Stimulated activated CD8-positive, alpha-beta memory T cell treated with anti-CD3 and anti-CD28 coated beads, Interleukin-4, amount 100 ng/mL, for 24 hours (primary cell): ENCODE data around the gene CMTM8.

ENCODE experiments used
- DNase-seq: peaks from one replicate; pipeline ENCODE4 v3.0.0-alpha.2; 2020; ENCODE audit warnings: low read depth

CMTM8 gene

DNA sequence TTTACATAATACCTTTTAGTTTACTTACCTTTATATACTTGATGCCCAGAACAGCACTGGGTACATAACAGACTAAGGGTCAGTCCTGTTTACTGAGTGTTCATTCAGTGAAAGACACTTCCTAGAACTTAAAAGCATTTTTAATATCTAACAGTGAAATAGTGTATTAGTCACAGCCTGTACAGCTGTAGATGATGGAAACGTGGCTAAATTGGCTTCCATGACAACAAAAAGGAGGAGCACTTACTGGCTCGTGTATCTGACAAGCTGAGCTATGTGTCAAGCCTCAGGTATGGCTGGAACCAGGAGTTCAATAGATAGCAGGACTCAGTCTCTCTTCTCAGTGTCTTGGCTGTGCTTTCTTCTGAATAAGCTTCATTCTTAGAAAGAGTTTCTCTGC lies 40.2 kb downstream of the CMTM8 start:
- no peak for DNase-seq

DNA sequence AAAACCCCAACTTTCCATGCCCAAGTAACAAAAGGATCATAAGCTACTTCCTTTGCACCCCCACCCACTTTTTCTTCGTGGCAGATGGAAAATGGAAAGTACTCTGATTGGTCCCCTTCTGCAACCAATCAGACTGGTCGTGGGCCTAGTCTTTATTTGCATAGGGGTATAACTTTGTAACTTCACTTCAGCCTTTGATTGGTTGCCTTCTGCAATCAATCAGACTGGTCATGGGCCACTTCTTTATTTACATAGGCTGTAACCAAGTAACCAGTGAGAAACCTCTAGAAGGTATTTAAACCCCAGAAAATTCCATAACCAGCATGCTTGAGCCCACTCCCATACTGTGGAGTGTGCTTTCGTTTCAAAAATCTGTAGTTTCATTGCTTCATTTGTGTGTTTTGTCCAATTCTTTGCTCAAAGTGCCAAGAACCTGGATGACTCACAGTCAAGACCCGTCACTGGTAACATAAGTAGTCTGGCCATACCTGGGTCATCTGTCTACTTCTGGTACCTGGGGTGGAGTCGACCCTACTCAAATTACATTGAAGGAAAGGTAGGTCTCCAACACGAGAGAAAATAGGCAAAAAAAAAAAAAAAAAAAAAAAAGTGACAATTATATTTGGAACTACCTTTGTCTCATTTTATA lies 41.9 kb downstream of the CMTM8 start:
- no peak for DNase-seq

DNA sequence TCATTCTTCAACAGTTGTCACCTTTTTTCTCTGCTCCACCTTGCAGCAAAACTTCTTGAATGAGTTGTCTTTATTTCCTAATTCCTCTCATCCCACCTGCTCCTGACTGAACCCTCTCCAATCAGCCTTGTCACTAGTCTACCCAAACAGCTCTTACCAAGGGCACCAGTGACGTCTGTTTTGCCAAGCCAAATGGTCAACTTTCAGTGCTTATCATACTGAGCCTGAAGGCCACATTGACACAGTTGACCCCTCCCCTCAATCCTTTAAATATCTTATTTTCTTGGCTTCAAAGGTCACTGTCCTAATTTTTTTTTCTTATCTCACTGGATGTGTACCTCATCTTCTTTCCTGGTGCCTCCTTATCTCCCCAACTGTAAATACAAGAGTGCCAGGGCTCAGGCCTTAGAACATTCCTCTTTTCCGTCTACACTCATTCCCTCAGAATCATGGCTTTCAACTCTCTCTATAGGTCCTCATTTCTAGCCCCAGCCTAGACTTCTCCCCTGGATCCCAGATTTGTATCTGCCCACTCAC lies 43.2 kb downstream of the CMTM8 start:
- DNase-seq: no peak

DNA sequence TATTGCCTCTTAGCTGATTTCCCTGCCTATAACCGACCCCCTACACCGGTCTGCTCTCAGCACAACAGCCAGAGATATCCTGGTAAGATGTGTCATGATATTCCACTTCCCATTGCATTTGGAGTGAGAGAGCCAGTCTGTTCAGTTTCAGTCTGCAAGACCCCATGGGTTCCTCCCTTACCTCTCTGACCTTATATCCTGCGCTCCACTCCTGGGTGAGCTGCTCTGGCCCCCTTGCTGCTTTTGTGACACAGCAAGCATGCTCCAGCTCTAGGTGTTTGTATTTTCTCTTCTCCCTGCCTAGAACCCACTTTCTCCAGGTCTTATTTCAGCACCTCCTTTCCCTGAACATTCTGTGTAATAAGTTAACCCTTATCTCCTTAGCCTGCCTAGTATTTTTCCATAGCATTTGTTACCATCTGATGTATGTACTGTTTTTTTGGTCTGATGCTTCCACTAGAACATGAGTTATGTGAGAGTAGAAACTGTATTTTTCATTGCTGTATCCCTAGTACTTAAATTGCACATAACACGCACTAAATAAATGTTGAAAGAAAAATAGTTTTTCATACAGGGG lies 44.2 kb downstream of the CMTM8 start:
- DNase-seq: no peak

DNA sequence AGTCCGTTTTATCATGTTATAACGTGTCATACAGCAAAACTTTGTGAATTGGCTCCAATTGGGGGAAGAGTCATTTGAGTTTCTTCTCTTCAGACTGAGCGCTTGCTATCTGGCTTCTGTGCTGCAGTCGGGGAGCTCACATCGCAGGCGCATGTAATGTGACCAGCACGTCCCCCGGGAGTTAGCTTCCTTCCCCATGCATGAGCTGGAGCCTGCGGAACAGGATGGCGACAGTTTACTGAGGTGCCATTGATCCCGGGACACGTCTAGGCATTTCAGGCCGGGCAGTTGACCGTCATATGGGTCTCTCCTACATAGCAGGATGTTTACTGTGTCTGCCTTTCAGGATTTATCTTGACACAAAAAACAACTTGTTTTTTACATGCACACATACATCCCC lies 44.8 kb downstream of the CMTM8 start:
- DNase-seq: no peak

DNA sequence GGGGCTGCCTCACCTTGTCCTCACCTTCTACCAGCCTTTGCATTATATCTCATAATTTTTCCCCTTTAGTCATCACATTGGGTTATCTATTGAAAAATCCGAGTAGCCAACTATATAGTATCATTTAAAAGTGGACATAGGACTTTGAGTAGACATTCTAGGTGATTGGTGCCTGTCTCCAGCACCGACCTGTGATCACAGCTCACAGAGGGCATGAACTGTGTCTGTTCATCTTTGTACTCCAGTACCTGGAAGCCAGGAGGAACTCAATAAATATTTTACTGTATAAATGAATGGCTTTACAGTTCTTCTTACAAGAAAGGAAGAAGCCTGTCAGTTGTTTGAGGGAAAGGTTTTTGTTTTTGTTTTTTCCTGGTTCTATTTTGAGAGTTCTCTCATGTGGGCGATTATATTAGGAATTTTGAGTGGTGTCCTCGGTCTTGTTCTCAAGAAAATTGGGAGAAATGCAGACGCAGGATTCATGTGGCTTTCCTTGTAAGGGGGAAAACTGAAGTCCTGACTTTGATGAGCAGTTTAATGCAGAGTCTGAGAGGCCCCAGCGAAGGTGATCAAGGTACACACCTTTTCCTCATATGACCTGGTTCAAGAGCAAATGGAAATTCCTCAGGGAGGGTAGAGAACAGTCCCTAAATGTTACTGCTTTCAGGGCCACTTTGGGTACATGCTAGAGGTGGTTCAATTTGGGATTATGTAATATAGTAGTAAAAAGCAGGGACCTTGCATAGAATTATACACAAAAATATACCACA lies 46.1 kb downstream of the CMTM8 start:
- no peak for DNase-seq

DNA sequence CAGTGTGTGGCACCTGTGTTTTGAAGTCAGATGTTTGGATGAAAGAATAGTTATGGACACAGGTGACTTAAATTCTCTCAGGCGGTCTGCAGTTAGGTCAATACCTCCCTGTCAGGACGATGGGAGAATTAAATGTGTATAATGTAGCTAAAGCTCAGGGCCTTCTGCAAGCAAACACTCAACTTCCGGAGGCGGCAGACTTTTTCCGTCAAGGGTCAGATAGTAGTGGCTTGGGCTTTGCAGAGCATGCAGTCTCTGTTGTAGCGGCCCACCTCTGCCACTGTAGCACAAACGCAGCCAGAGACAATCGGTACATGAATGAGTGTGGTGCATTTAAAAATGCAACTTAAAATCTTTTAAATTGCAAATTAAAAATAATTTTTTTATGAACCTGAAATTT lies 47.4 kb downstream of the CMTM8 start:
- DNase-seq: no peak

DNA sequence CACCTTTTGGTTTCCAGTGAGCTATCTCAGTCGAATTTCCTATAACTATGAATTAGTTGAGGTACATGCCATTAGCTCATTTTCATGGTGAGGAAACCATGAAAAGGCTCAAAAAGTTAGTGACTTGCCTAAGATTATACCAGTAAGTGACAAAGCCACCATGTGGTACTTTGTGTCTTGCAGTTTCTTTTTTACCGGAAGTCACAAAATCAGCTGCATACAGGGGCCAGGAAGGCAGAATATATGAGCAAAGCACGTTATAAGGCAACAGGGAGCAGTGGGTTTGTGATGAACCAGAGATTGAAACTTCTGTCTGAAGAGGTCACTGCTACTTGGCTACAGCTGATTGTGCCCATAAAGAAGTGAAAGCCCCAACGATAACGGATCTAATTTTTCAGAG lies 50.3 kb downstream of the CMTM8 start:
- no peak for DNase-seq

DNA sequence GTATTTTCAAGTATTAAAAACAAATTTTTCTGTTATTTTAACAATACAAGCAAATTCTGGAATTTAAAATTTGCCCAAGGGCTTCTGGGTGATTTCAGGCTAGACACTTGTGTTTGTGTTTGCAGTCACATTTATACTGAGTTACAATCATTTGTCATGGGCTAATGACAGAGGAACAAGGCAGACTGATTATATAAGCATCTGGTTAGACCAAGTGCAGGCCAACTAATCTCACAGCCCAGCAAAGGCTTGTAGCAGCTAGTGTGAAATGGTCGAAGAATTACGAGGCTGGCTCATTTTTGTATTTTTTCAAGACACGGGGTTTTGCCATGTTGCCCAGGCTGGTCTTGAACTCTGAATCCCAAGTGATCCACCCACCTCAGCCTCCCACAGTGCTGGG lies 52.1 kb downstream of the CMTM8 start:
- DNase-seq: no peak

DNA sequence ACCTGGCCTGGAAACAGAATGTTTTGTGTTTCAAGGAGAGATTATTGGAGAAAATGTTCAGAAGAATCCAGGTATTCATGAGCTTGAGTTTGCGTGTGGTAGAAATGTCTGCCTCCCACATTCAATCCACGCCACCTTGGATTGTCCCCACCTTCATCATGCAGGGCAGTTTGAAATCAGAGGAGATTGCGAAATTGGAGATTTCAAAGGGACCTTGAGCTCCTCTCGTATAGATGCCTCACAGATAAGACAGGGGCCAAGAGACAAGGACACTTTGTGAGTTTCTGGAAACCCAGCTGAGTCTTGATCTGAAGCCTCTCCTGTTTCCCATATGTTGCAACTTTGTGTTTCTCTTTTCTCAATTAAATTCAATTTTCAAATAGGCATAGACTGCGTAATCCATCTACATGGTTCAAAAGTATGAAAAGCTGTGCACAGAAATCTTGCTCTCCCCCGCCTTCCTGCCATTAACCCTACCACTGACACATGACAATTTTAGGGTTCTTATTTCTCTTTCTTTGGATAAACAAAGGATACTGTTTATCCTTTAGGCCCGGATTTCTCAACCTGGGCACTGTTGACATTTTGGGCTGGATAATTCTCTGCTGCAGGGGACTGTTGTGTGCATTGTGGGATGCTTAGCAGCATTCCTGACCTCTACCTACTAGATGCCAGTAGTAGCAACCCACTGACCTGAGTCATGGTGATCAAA lies 53.8 kb downstream of the CMTM8 start:
- no peak for DNase-seq

DNA sequence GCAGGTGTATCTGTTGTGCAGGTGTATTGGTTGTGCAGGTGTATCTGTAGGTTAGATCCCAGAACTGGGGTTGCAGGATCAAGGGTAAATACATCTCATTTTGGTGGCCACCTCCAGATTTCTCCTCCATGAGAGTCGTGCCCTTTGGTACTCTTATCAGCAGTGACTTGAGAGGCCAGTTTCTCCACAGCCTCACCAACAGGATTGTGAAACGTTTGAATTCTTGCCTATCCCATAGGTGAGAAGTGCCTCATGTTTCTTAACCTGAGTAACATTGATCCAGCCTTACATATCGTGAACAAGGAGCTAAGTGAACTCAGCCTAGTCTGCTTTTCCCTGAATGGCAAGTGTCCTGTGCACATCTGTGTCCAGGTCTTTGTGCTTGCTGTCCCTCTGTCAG lies 55.4 kb downstream of the CMTM8 start:
- DNase-seq: no peak

DNA sequence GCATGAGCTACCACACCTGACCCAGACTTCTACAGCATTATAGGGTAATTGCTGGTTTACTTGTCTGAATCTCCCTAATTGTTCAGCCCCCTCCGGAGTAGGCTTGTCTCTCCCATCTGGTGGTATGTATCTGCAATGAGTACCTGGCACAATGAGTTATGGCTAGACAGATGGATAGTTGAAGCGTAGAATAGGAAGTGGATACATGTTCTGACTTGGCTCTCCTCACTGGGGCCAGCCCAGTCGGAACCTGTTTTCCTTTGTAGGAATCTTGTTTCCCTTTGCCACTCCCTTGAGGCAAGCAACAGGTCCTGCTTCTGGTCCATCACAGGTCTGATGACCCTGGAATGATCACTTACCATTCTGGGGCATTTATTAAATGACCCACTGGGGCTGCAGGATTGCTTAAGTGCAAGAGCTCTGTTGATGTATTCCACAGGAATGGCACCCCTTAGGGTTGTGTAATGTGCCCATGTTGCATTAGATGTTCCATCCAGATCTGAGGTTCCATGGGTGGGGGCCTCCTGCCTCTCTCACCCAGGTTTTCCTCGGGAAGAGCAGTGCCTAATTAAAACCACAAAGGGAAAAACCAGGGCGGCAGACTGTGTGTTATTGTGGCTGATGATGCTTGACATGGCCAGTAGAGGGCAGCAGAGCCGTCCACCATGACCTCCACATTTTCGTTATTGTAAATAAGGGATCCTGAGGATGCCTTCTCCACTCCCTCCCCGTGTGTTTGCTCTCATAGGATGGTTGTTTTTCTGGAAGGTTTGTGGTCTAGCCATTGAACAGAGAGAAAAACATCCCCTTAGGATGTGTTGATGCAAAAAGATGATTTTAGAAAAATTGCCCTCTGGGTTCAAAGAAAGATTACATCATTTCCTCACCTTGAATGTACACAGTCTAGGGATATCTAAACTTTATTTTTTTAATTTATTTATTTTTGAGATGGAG lies 58.0 kb downstream of the CMTM8 start:
- DNase-seq: peak; percentile 26

DNA sequence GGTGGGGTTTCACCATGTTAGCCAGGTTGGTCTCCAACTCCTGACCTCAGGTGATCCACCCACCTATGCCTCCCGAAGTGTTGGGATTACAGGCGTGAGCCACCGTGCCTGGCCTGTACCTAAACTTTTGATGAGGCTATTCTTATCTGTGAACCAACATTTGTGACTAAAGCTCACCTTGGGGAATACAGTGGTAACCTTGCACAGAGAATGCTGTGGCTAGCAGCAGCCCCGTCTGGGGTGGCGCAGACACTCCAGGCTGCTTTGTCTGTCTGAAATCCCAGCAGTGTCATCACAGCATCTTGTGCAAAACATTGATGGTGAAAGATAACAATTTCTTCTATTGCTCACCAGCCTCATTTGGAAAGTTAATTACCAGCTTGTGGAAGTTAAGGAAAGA lies 58.9 kb downstream of the CMTM8 start:
- no peak for DNase-seq

DNA sequence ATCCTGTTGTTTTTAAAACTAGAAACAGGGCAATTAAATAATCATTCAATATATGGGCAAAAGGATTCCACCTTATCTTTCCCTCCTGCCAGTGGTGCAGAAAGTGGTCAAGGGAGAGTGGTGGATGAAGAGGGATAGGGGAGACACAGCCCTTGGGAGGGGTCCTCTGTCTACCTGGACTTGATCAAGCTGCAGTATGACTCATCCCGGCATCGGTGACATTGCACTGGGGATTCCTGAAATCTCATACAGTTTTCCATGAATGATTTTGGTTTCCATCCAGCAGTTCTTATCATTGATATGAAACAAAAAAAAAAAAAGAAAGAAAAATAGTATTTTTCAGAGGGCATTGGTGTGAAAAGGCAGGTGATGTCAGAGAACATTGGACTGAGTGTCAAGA lies 62.9 kb downstream of the CMTM8 start:
- no peak for DNase-seq

DNA sequence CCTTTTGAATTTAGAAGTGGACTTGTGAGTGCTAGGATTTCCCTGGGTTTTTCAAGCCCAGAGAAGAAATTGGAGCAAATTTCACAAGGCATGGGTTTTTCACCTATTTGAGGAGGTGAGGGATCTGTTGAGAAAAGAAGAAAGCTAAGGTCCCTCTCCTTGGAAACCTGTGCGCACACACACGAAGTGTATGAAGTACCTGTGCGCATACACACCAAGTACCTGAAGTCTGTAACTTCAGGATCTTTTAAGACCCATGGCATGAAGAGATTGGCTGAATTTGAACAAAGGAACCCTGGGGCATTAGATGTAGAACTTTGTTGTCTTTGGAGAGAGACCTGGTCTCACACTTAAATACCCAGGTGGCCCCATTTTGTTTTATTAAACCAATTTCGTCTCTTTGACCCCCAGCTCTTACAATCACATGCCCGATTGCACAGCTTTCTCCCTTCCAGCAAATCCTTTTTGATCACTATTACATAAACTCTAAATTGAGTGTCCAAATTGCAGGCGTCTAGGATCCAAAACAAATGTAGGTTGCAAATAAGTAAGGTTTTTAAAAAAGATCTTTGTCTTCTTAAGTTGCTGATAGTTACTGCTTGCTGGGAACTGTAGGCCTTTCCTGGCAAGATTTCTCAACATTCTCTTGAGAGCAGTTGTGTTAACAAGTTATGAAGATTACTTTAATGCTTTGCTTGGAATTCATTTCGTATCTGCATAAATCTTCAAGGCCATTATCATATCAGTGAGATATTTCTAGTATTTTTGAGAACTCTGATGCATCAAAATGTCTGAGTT lies 64.3 kb downstream of the CMTM8 start:
- DNase-seq: no peak

DNA sequence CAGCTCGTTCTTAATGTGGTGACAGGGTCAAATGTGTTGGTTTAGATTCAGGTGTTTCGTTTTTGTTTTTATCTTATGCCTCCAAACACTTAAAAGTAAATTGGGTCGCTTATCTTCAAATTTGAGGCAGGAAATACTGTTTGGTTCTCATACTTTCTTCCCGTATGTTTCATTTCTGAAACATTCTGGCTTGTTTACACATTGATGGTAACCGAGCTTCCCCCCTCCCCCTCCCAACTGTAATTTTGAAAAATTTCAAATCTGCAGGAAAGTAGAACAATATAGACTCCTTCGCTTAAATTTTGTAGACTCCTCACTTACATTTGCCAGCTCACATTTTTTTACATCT lies 64.9 kb downstream of the CMTM8 start:
- no peak for DNase-seq

DNA sequence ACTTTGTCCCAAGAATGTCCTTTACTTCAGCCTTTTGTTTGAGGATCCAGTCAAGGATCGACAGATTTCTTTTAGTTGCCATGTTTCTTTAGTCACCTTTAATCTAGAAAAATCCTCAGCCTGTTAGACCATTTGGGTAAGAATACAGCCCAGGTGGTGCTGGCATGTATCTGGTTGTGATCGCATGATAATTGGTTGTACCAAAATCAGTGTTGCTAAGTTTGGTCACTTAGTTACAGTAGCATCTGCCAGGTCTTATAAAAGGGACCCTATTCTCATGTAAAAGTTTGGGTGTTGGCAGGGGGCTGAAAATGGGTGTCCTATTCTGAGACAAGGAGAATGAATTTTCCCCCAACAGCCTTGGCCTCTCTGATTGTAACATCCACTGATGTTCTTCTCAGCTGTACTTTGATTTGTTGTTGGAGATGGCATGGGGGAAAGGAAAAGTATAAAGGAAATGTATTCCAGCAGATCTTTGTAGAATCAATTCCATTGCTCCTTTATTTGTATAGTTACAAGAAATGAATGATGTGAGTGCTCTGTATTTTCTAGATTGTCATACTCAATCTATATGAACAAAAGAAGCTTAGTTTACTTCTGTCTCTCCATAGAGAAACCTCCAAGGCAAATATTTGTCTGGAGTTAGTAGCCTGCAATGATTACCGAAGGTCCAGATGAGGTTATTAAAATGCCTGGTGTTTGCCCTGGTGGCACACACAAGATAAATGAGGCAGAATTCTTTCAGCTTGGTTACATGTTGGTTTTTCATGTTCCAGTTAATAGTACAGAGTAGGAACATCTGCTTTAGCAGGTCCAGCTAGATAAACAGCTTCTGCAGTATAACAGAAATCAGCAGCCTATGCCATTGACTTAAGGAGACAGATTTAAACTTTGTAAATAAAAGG lies 65.7 kb downstream of the CMTM8 start:
- DNase-seq: no peak

DNA sequence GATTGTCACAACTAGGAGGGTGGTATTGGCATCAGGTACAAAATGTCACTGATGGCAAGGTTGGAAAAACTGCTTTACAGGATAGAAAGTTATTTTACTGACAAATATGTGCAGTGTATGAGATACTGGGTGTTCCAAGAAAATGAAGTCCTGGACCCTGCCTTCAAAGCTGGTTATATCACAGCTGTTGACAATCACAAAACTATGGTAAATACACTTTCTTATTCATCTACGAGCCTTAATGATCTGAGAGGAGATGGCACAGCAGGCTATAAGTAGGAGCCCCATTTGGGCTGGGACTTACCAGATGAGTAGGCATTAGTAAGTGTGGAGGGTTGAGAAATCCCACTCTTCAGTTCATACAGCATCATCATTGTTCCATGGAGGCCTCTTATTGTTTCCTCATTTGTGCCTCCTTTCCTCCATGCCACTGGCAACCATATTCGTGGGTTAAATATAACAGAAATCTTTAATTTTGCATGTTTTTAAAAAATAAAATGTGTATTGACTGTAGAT lies 66.9 kb downstream of the CMTM8 start:
- no peak for DNase-seq

DNA sequence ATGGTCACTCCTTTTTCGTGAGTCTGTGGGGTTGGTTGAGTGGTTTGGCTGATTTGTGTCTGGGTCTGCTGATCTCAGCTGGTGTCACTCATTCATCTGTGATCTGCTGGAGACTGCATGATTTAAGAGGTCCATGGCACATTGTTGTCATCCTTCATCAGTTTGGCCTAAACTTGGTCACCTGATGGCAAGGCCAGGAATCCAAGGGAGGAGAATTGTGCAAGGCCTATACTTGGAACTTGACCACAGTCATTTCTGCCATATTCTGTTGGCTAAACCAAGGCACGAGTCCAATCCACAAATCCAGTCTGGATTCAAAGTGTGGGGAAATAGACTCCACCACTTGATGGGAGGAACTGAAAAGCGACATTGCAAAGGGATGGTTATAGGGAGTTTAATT lies 67.6 kb downstream of the CMTM8 start:
- no peak for DNase-seq

DNA sequence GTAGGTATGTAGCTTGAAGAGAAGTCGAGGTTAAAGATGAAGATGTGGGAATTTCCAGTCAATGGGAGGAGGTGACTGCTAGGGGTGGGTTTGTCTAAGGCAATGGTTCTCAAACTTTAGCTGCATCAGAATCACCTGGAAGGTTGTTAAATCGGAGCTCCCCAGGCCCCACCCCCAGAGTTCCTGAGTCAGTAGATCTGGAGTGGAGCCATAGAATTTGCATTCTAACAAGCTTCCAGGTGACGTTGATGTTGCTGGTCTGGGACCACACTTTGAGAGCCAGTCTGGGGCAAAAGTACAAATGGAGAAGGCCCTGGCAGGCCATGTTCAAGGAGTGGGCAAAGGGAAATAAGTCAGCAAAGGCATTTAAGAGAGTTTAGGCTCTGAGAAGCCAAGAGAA lies 69.1 kb downstream of the CMTM8 start:
- DNase-seq: no peak
